GM18499 (cell line): ENCODE data around the gene SLC6A3.

ENCODE experiments used
- ATAC-seq: cut with Tn5 transposase; IDR thresholded peaks from one replicate; pipeline ENCODE4 v1.9.1; 2021; ENCODE audit warnings: moderate number of reproducible peaks; ENCODE audit not compliant: insufficient read depth, unreplicated experiment

SLC6A3 gene

GRCh38 chr5:1392261-1392660 lies 53.0 kb downstream of the SLC6A3 start:
- ATAC-seq = no peak

- ATAC-seq = no peak
Measured at GRCh38 chr5:1391691-1392090, 53.5 kb downstream of the SLC6A3 start.

GRCh38 chr5:1390861-1391600 lies 54.2 kb downstream of the SLC6A3 start:
- ATAC-seq = no peak

GRCh38 chr5:1390333-1390732 lies 54.9 kb downstream of the SLC6A3 start:
- ATAC-seq = no peak

- ATAC-seq = no peak
Measured at GRCh38 chr5:1388383-1388967, 56.8 kb downstream of the SLC6A3 start.

- no peak for ATAC-seq
Measured at GRCh38 chr5:1387876-1388275, 57.4 kb downstream of the SLC6A3 start.

- no peak for ATAC-seq
Measured at GRCh38 chr5:1387059-1387755, 58.0 kb downstream of the SLC6A3 start.

- no peak for ATAC-seq
Measured at GRCh38 chr5:1386274-1386717, 58.9 kb downstream of the SLC6A3 start.

- peak; percentile 47 for ATAC-seq
Measured at GRCh38 chr5:1385395-1386273, 59.6 kb downstream of the SLC6A3 start.

GRCh38 chr5:1384521-1384920 lies 60.7 kb downstream of the SLC6A3 start:
- no peak for ATAC-seq

- ATAC-seq = no peak
Measured at GRCh38 chr5:1383886-1384401, 61.3 kb downstream of the SLC6A3 start.

- ATAC-seq = no peak
Measured at GRCh38 chr5:1383344-1383743, 61.9 kb downstream of the SLC6A3 start.

GRCh38 chr5:1382248-1382700 lies 63.0 kb downstream of the SLC6A3 start:
- ATAC-seq = no peak

- no peak for ATAC-seq
Measured at GRCh38 chr5:1381370-1382247, 63.6 kb downstream of the SLC6A3 start.

GRCh38 chr5:1380910-1381309 lies 64.3 kb downstream of the SLC6A3 start:
- no peak for ATAC-seq

- peak; percentile 51 for ATAC-seq
Measured at GRCh38 chr5:1380011-1380817, 65.0 kb downstream of the SLC6A3 start.

- no peak for ATAC-seq
Measured at GRCh38 chr5:1378866-1379659, 66.2 kb downstream of the SLC6A3 start.

- no peak for ATAC-seq
Measured at GRCh38 chr5:1378096-1378495, 67.1 kb downstream of the SLC6A3 start.
